ENCODE results near the gene MAMSTR.
"Not testable (repeated sequence)": the region's sequence is repeated elsewhere in the genome, so short reads cannot be mapped to it uniquely, and the experiment has no call there.

The MAMSTR gene, protein sequence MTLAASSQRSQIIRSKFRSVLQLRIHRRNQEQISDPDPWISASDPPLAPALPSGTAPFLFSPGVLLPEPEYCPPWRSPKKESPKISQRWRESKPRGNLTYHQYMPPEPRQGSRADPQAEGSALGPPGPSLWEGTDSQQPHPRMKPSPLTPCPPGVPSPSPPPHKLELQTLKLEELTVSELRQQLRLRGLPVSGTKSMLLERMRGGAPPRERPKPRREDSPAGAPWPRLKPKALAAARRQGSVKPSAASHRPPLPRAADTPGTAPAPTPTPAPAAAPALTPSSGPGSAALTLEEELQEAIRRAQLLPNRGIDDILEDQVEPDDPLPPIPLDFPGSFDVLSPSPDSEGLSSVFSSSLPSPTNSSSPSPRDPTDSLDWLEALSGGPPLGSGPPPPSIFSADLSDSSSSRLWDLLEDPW

DNA sequence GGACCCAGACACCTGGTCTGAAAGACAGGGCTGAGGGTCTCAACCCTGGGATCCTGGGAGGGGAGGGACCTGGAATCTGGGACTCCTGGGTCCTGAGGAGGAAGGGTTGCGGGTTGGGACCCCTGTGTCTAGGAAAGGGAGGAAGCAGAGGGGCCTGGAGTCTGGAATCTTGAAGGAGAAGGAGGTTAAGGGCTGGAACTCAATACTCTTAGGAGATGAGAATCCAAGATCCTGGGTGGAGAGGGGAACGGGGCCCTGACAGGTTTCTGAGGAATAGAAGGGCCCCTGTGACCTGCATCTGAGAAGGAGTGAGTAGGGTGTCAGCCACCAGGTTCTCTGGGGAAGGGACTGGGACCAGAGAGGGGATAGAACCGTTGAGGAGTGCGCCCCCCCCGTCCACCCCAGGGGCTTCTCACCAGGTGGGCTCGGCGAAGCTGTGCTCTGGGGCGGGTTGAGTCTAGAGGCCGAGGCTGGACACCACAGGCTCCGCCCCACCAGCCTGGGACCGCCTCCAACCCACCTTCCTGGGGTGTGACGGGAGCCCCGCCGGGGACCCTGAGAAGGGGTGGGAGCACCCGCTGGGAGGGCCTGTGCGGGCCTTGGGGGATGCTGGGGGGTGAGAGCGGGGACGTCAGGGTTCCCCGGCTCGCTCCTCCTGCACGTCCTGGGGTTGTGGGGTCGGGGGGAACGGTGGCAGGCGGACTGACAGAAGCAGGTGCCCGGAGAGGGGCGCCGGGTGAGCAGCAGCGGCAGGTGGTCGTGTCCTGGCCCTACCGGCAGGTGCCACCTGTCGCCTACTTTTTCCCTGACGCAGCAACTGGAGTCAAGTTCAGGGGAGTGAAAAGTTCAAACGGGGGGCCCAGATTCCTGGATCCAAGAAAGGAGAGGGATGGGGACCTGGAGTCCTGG, at the start of gene MAMSTR:
Gene MAMSTR (minus strand): TSS at position 463 of the 909 bp plus-strand sequence. CDS start 694 bp downstream, outside the sequence.
- DNase-seq (ENCODE audit: low read depth): no peak

- DNase-seq (ENCODE audit: low read depth): no peak
Measured at GRCh38 chr19:48768994-48769713, 49.6 kb upstream of the MAMSTR start.

DNA sequence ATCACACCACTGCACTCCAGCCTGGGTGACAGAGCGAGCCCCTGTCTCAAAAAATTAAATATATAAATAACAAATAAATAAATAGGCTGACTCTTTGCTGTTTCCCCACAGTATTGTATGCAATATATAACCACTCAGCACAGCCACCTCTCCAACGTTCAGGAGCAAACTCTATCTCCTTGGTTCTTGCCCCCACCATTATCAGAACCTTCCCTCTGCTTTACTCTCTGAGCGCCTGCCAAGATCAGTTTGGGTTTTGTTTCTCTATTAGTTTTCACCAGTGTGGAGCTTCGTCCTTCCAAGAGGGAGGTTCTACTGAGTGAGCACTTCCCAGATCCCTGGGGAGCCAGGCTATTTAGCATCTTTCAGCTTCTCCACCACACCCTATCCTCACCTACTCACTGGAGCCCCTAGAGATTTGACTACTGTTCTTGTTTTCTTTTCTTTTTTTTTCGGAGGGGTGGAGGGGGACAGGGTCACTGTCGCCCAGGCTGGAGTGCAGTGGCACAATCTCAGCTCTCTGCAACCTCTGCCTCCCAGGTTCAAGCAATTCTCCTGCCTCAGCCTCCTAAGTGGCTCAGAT, 48.7 kb upstream of the MAMSTR start:
- not testable (repeated sequence) for DNase-seq (ENCODE audit: low read depth)

GRCh38 chr19:48765816-48766215, 46.3 kb upstream of the MAMSTR start:
- DNase-seq (ENCODE audit: low read depth): not testable (repeated sequence)

DNA sequence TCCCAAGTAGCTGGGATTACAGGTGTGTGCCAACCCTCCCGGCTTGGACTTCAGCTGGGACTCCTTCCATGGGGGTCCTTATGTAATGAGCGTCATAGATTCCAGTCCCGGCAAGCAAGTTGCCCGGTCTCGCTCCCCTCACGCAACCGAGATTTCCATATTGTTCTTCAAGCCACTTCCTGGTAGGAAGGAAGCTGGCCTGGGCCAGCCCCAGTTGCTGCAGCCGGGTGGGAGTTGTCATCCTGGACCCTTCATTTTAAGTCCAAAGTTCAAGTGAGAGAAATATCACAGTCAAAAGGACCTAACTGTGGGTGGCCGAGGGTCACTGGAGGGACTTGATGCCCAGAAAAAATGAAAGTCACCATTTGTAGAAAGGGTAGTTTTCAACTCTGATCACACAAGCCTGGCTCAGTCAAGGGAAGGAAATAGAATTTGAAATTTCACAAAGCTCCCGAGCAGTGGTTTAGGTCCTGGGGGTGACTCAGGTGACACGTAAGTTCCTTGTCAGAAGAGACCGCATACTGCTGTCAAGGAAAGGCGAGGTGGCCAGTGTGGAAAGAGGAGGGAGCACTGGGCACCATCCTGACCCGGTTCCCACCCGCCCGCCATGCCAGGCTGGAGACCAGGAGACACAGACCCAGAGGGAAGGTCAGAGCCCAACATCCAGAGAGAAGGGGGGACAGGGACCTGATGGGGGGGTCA, 41.1 kb upstream of the MAMSTR start:
- DNase-seq (ENCODE audit: low read depth): no peak

DNA sequence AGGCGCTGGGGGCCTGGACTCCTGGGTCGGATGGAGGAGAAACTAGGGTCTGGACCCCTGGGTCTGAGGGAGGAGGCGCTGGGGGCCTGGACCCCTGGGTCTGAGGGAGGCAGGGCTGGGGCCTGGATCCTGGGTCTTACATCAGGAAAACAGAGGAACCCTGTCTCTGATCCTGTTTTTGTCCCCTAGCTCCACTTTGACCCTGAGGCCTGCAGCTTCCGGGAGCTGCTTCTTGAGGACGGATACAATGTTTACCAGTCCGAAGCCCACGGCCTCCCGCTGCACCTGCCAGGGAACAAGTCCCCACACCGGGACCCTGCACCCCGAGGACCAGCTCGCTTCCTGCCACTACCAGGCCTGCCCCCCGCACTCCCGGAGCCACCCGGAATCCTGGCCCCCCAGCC, 38.2 kb upstream of the MAMSTR start:
- DNase-seq (ENCODE audit: low read depth): no peak

GRCh38 chr19:48757089-48757675, 37.7 kb upstream of the MAMSTR start:
- no peak for DNase-seq (ENCODE audit: low read depth)

GRCh38 chr19:48756686-48757085, 37.2 kb upstream of the MAMSTR start:
- DNase-seq (ENCODE audit: low read depth): no peak

DNA sequence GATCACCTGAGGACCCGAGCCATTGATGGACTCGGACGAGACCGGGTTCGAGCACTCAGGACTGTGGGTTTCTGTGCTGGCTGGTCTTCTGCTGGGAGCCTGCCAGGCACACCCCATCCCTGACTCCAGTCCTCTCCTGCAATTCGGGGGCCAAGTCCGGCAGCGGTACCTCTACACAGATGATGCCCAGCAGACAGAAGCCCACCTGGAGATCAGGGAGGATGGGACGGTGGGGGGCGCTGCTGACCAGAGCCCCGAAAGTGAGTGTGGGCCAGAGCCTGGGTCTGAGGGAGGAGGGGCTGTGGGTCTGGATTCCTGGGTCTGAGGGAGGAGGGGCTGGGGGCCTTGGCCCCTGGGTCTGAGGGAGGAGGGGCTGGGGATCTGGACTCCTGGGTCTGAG, 36.7 kb upstream of the MAMSTR start:
- DNase-seq (ENCODE audit: low read depth): no peak

DNA sequence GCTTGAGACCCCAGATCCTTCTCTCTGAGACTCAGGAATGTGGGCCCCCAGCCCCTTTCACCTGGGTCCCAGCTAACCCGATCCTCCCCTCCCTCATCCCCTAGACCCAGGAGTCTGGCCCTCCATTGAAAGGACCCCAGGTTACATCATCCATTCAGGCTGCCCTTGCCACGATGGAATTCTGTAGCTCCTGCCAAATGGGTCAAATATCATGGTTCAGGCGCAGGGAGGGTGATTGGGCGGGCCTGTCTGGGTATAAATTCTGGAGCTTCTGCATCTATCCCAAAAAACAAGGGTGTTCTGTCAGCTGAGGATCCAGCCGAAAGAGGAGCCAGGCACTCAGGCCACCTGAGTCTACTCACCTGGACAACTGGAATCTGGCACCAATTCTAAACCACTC, 36.3 kb upstream of the MAMSTR start:
- no peak for DNase-seq (ENCODE audit: low read depth)

- no peak for DNase-seq (ENCODE audit: low read depth)
Measured at GRCh38 chr19:48755084-48755641, 35.6 kb upstream of the MAMSTR start, which contains the start of gene FGF21. TSS of gene FGF21 (plus strand) at chr19:48755524. CDS start at chr19:48756237, 713 bp downstream.

DNA sequence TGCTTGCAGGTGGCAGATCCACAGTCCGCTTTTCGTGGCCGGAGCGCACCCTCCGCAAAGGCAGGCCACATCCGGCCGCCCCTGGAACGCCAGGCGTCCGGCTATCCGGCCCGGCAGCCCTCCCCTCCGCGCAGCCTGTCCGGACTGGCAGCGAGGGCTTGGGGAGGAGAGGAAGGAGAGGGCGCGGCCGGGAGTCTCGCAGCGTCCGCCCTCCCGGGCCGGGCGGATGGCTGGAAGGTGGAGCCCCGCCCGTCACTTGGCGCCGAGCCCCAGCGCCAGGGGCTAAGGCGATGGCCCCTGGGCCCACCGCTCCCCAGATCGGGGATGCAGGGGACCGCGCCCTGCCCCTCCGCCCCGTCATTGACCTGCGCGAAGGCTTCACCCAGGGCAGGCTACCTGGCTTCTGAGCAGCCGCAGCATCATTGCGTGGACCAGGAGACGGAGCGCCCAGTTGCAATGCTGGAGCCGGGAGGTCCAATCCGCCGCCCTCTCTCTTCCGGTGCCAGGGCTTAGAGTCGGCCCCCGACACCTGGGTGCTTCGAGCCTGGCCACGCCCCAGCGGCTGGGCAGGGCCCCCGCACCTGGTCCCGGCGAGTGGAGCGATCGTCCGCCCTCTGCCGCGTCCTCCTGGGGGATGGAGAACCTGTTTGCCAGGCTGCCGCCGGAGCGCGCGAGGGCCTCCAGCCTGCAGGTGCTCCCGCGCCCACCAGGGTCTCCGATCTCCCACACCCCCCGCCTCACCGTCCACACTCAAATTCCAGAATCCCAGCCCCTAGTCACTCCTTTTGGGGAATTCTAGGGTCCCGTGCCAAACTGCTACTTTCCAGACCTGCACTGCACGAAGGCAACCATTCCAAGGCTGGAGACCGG, 33.2 kb upstream of the MAMSTR start, which contains the start of gene FUT1:
Gene FUT1 (minus strand): TSS at position 146 of the 870 bp plus-strand sequence. CDS start 1,360 bp downstream, outside the sequence.
- no peak for DNase-seq (ENCODE audit: low read depth)

- no peak for DNase-seq (ENCODE audit: low read depth)
Measured at GRCh38 chr19:48751845-48752495, 32.4 kb upstream of the MAMSTR start.

- no peak for DNase-seq (ENCODE audit: low read depth)
Measured at GRCh38 chr19:48750771-48751504, 31.4 kb upstream of the MAMSTR start.

- DNase-seq (ENCODE audit: low read depth): no peak
Measured at GRCh38 chr19:48750351-48750750, 30.8 kb upstream of the MAMSTR start.

- no peak for DNase-seq (ENCODE audit: low read depth)
Measured at GRCh38 chr19:48749571-48750198, 30.2 kb upstream of the MAMSTR start.

Data from activated T-cell treated with anti-CD3 and anti-CD28 coated beads for 24 hours (primary cell).